Stimulated activated CD4-positive, alpha-beta T cell treated with anti-CD3 and anti-CD28 coated beads, Interleukin-1b, Interleukin-23, amount 100 ng/mL, for 1 hour (primary cell): ENCODE measurements around the gene ADORA3.
A peak's percentile ranks its signal among the peaks of the same experiment; 100 is the strongest.

Experiments used
- DNase-seq, 2 donors: peaks; one replicate each; pipeline ENCODE4 v3.0.0-alpha.2; 2020; ENCODE audit warnings: low read depth in 2 of 2

ADORA3 gene

GRCh38 chr1:111475701-111476100 is 27.7 kb downstream of the ADORA3 start:
- no peak for DNase-seq

DNA sequence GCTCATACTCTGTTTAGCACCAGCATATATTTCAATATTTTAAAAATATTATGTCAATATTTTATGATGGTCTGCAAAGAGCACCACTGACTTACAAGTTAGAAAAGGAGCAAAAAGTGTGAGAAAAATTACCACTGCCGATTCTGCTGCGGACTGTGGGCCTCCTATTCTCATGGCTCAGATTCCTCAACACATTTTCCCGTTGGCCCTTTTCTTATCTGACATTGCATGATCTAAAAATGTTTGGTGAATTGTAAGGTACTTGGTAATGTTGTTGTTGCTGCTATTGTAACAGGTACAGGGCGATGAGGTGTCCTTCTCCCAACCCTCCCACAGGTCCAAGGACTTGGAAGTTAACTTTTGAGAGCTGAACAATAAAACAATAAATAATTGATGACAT is 28.9 kb downstream of the ADORA3 start:
- no peak for DNase-seq

DNA sequence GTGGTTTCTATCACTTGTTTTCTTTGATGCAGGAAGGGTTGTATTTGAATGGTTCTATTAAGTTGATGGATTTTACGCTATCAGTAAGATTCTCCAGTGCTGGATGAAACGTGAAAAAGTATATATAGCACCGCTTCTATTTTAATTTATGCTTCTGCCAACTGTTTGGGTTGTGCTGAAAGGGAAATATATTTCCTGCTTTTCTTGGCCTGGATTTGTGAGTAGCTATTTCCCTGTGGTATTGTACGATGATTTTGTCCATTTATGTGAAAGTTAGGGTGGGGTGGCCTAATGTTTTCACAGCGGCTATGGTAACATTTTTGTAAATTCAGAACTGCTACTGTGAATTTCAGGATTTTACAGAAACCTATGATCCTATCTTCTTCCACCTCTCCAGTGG is 29.3 kb downstream of the ADORA3 start:
- DNase-seq = no peak

DNA sequence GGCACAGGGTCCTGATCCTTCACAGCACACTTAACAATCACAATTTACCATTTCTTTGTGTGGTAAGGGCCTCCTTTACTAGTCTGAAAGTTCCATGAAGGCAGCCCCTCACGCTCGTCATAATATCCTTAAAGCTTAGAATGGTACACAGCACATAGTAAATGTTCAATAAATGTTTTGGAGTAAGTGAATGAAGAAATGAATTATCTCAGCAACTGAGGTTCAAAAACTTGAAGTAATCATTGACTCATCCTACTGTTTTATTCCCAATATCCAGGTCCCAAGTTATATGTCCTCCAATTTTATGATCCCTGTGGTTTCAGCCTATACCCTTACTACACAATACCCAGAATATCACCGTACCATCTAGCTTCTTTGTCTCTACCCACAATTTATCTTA is 31.9 kb downstream of the ADORA3 start:
- no peak for DNase-seq

DNA sequence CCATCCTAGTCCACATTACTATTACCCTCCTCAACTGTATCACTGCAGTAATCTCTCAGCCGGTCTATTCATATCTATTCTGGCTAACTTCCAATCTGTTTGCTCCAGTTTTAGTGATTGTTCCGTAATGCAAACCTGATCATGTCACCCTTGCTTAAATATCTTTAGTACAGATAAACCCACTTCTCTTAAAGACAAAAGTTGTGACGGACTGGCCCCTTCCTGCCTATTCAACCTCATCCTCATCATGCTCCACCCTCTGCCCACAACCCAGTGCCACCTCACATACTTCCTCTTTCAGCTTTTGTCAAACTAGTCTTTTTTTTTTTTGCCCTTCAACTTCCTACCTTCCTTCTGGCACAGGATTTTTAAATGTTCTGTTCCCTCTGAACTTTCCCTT is 32.4 kb downstream of the ADORA3 start:
- peak; percentile 9 to 31 for DNase-seq

GRCh38 chr1:111470596-111470995 is 32.8 kb downstream of the ADORA3 start:
- DNase-seq = no peak

- no peak for DNase-seq
Observed at GRCh38 chr1:111469539-111469938, 33.9 kb downstream of the ADORA3 start.

- no peak for DNase-seq
Observed at GRCh38 chr1:111468717-111469100, 34.7 kb downstream of the ADORA3 start.

DNA sequence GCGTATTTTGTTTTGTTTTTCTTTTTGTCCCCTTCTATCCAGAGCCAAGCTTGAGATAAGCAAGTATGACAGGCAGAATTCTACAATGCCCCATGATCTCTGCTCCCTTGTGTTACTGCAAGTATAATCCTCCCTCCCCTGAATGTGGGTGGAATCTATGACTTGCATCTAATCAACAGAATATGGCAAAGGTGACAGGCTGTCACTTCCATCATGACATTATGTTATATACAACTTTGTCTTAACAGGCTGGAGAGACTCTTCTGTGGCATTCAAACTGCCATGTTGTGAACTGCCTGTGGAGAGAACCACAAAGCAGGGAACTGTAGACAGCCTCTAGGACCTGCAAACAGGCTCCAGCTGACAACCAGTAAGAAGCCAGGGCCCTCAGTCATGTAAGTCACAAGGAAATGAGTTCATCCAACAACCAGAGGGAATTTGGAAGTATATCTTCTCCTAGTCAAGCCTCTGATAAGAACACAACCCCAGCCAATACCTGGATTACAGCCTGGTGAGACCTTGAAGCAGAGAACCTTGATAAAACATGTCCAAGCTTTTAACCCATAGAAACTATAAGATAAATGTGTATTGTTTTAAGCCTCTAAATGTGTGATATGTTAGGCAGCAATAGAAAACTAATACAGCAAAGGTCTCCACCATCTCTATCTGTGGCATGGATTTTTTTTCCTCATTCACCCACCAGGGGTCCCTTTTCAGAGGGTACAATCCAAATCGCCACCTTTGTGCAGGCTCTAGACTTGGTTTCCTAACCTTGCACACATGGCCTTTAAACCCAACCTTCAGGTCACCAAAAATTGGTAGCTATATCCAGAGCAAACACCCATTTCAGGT is 35.3 kb downstream of the ADORA3 start:
- DNase-seq = no peak

- DNase-seq = no peak
Observed at GRCh38 chr1:111466480-111466879, 37.0 kb downstream of the ADORA3 start.

GRCh38 chr1:111465754-111466153 is 37.7 kb downstream of the ADORA3 start:
- DNase-seq = no peak

GRCh38 chr1:111463029-111463683 is 40.3 kb downstream of the ADORA3 start:
- DNase-seq = no peak

DNA sequence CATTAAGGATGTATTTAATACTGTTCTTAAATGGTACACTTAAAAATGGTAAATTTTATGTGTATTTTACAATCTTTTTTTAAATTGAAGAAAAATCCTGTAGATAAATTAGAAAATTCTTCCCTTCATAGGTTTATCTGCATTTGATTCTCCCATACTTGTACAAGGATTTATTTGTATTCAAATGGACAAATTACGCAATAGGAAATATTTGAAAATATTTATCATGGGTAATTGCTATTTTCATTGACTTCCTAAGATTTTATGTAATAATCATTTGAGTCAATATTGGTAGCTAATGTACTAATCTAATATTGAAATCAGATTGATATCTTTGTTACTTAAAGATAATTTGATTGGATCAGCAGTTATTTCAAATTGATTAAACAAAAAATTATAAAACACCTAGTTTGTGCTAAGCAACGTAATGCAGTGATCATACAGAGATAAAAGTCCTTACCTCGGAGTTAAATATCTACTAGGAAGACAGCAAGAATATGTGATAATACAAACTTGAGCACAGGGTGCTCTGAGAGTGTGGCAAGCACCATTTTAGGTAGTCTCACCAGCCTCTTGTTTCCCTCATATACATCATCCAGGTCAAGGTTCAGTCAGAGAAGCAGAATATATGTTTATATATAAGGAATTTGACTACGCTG is 40.9 kb downstream of the ADORA3 start:
- DNase-seq = no peak

DNA sequence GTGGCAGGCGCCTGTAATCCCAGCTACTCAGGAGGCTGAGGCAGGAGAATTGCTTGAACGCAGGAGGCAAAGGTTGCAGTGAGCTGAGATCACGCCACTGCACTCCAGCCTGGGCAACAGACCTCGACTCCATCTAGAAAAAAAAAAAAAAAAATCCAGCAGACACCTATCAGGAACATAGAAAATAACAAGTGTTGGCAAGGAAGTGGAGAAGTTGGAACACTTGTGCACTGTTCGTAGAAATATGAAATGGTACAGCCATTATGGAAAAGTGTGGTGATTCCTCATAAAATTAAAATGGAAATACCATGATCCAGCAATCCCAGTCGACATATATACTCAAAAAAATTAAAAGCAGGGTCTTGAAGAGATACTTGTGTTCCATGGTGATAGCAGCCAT is 41.7 kb downstream of the ADORA3 start:
- DNase-seq = no peak

- no peak for DNase-seq
Observed at GRCh38 chr1:111455642-111456031, 47.8 kb downstream of the ADORA3 start.

DNA sequence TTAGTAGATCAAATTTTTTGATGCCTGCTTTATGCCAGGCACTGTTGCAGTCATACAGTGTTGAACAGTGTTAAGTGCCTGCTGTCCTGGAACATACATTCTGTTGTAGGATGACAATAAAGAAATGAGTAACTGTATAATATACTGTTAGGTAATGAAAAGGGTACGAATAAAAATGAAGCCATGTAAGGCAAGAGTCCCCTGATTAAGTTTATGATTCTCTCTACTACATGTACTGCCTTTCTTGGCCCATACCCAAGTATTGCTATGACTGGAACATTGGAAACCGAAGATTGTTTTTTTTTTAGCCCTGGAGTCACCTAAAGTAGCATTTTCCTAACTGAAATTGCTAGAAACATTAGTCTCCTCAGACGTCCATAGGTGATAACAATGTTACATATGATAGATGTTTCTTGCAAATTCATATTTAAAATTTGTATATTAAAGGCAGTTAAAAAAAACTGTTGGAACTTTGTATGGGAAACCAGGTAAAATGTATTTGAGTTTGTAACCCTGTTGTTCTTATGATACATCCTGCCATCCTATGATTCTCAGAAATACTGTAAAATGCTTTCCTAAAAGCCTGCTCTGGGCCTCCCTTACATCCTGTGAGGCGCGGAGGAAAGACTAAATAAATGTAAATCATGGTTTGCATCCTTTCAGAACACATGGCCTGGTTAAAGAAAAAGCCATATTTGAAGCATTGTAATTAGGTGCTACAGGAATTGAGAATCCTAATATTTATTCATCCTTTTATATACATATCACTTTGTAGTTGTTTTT is 48.4 kb downstream of the ADORA3 start:
- DNase-seq = no peak

DNA sequence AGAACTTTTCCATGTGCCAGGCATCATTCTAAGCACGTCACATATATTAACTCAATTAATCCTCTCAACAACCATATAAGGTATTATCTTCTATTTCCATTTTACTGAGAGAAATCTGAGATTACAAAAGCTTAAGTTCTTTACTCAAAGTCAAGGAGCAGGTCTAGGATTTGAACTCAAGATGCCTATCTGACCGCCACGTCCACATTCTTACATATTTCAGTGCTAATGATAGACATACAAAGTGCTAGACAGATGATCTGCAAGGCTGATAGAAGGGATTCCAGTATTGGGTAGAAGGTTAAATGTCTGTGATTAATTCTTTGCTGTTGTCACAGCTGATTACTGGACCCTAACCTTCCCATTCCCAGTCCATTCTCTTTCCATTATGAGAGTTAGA is 49.7 kb downstream of the ADORA3 start:
- no peak for DNase-seq

- DNase-seq = no peak
Observed at GRCh38 chr1:111452581-111452980, 50.9 kb downstream of the ADORA3 start.

GRCh38 chr1:111450185-111450584 is 53.2 kb downstream of the ADORA3 start:
- no peak for DNase-seq

- no peak for DNase-seq
Observed at GRCh38 chr1:111449703-111450017, 53.8 kb downstream of the ADORA3 start.
